NCI-H510A (cell line): ENCODE measurements around the gene NT5DC3.

Experiments used
- DNase-seq: peaks from one replicate; lab custom pipeline; 2025; lab: John Stamatoyannopoulos, UW

The NT5DC3 gene

GRCh38 chr12:103833095-103833775 is 7.8 kb downstream of the NT5DC3 start:
- no peak for DNase-seq

GRCh38 chr12:103832048-103832997 is 8.7 kb downstream of the NT5DC3 start:
- no peak for DNase-seq

GRCh38 chr12:103830730-103831320 is 10.2 kb downstream of the NT5DC3 start:
- no peak for DNase-seq

- no peak for DNase-seq
Observed at GRCh38 chr12:103830025-103830725, 10.9 kb downstream of the NT5DC3 start.

GRCh38 chr12:103829092-103829491 is 11.9 kb downstream of the NT5DC3 start:
- no peak for DNase-seq

GRCh38 chr12:103827911-103828391 is 13.1 kb downstream of the NT5DC3 start:
- no peak for DNase-seq

GRCh38 chr12:103824845-103825244 is 16.2 kb downstream of the NT5DC3 start:
- no peak for DNase-seq

GRCh38 chr12:103824290-103824689 is 16.7 kb downstream of the NT5DC3 start:
- DNase-seq, result no peak

- DNase-seq, result no peak
Observed at GRCh38 chr12:103823871-103824270, 17.2 kb downstream of the NT5DC3 start.

GRCh38 chr12:103821773-103822172 is 19.3 kb downstream of the NT5DC3 start:
- DNase-seq, result no peak

- DNase-seq, result no peak
Observed at GRCh38 chr12:103820881-103821489, 20.0 kb downstream of the NT5DC3 start.

GRCh38 chr12:103820361-103820760 is 20.7 kb downstream of the NT5DC3 start:
- no peak for DNase-seq

- no peak for DNase-seq
Observed at GRCh38 chr12:103819892-103820291, 21.1 kb downstream of the NT5DC3 start.

GRCh38 chr12:103819312-103819711 is 21.7 kb downstream of the NT5DC3 start:
- no peak for DNase-seq

- no peak for DNase-seq
Observed at GRCh38 chr12:103817791-103818190, 23.2 kb downstream of the NT5DC3 start.

- DNase-seq, result no peak
Observed at GRCh38 chr12:103816663-103817062, 24.4 kb downstream of the NT5DC3 start.

GRCh38 chr12:103814436-103814835 is 26.6 kb downstream of the NT5DC3 start:
- DNase-seq, result no peak

- DNase-seq, result no peak
Observed at GRCh38 chr12:103813949-103814348, 27.1 kb downstream of the NT5DC3 start.

GRCh38 chr12:103813426-103813825 is 27.6 kb downstream of the NT5DC3 start:
- no peak for DNase-seq

GRCh38 chr12:103812789-103813188 is 28.2 kb downstream of the NT5DC3 start:
- no peak for DNase-seq

- DNase-seq, result no peak
Observed at GRCh38 chr12:103811791-103812190, 29.2 kb downstream of the NT5DC3 start.

GRCh38 chr12:103810111-103810510 is 30.9 kb downstream of the NT5DC3 start:
- no peak for DNase-seq
